ENCODE measurements around the gene SCN4A. TPM values are rescaled to one million over a fixed set of nuclear protein-coding genes. Genes with fewer than 3 reads are reported as not detected.
"Not testable (repeated sequence)": the region's sequence is repeated elsewhere in the genome, so short reads cannot be mapped to it uniquely, and the experiment has no call there.

SCN4A gene
- total and polyA plus RNA-seq, 7 donors: 3.8 to 137 (median 45.9) TPM

GRCh38 chr17:63918305-63918704 lies 54.4 kb downstream of the SCN4A start:
- TF ChIP-seq CTCF (IDR thresholded peaks at IDR 0.05): no peak

GRCh38 chr17:63917646-63918045 lies 55.1 kb downstream of the SCN4A start:
- Histone ChIP-seq H3K27ac (no peak overlapping the region), H3K27me3 (ENCODE audit: insufficient read depth in 3 of 3, low read length in 2 of 3) (no peaks in the 10 kb centered on the region), H3K9me3 (no peaks in the 10 kb centered on the region), H3K4me1 (no peaks in the 10 kb centered on the region), H3K4me3 (no peak overlapping the region), H3K36me3 (ENCODE audit: insufficient read depth in 1 of 2, low read depth in 1 of 2) (no peaks in the 10 kb centered on the region)
- ATAC-seq (no peak), DNase-seq (no peak)
- no peak for TF ChIP-seq CTCF (IDR thresholded peaks at IDR 0.05)
- WGBS, 3 donors: 74 to 90% (median 85%) methylated on average over 13 of the region's 13 CpGs
- intact Hi-C loops (cut with DNase I): loop anchor here (2.0 to 10.0 kb wide), 3 partner anchors 73 to 217 kb away; partner anchors contain the start of gene ERN1 (in 1 of the 2)

More at GRCh38 chr17:63918305-63918704, 54.4 kb downstream of the SCN4A start:
- Histone ChIP-seq H3K9me3 (no peaks in the 10 kb centered on the region), H3K4me3 (no peak overlapping the region), H3K27ac (no peak overlapping the region), H3K36me3 (ENCODE audit: insufficient read depth in 1 of 2, low read depth in 1 of 2) (no peaks in the 10 kb centered on the region), H3K4me1 (no peaks in the 10 kb centered on the region), H3K27me3 (ENCODE audit: insufficient read depth in 3 of 3, low read length in 2 of 3) (no peaks in the 10 kb centered on the region)
- intact Hi-C loops (cut with DNase I): loop anchor here (2.0 to 10.0 kb wide), 3 partner anchors 72 to 216 kb away; partner anchors contain the start of gene ERN1 (in 1 of the 2)
- WGBS, 3 donors: 54 to 65% (median 56%) methylated on average over 10 of the region's 10 CpGs
- ATAC-seq (no peak), DNase-seq (no peak)

GRCh38 chr17:63917206-63917605 lies 55.5 kb downstream of the SCN4A start:
- not testable (repeated sequence) for ATAC-seq; H3K9me3 ChIP-seq; H3K27ac ChIP-seq; H3K36me3 ChIP-seq (ENCODE audit: insufficient read depth in 1 of 2, low read depth in 1 of 2); H3K27me3 ChIP-seq (ENCODE audit: insufficient read depth in 3 of 3, low read length in 2 of 3); DNase-seq; H3K4me3 ChIP-seq; H3K4me1 ChIP-seq
- intact Hi-C loops (cut with DNase I): loop anchor here in 1 of 2 donors (10.0 kb wide), 1 partner anchor 218 kb away; the partner anchor contains the start of gene ERN1
- 87 to 93% (median 89%) methylated on average over 8 to 11 of the region's 11 CpGs for WGBS, 3 donors

GRCh38 chr17:63916566-63917185 lies 56.0 kb downstream of the SCN4A start:
- H3K9me3 ChIP-seq: no peaks in the 10 kb centered on the region
- H3K4me3 ChIP-seq: no peak overlapping the region
- ATAC-seq (peak in 1 of 4 donors; percentile 44), DNase-seq (no peak)
- no peaks in the 10 kb centered on the region for H3K4me1 ChIP-seq
- no peaks in the 10 kb centered on the region for H3K27me3 ChIP-seq (ENCODE audit: insufficient read depth in 3 of 3, low read length in 2 of 3)
- no peaks in the 10 kb centered on the region for H3K36me3 ChIP-seq (ENCODE audit: insufficient read depth in 1 of 2, low read depth in 1 of 2)
- no peak overlapping the region for H3K27ac ChIP-seq
- intact Hi-C loops (cut with DNase I): loop anchor here in 1 of 2 donors (10.0 kb wide), 1 partner anchor 218 kb away; the partner anchor contains the start of gene ERN1
- no peak for TF ChIP-seq CTCF (IDR thresholded peaks at IDR 0.05)
- WGBS, 3 donors: 76 to 80% (median 76%) methylated on average over 12 of the region's 12 CpGs

GRCh38 chr17:63915753-63916152 lies 57.0 kb downstream of the SCN4A start:
- H3K27me3 ChIP-seq (ENCODE audit: insufficient read depth in 3 of 3, low read length in 2 of 3); H3K36me3 ChIP-seq (ENCODE audit: insufficient read depth in 1 of 2, low read depth in 1 of 2); ATAC-seq; H3K4me1 ChIP-seq; H3K9me3 ChIP-seq; H3K27ac ChIP-seq; H3K4me3 ChIP-seq; DNase-seq: not testable (repeated sequence)
- WGBS, 3 donors: 71 to 79% (median 76%) methylated on average over 10 of the region's 10 CpGs
- intact Hi-C loops (cut with DNase I): loop anchor here in 1 of 2 donors (10.0 kb wide), 1 partner anchor 219 kb away; the partner anchor contains the start of gene ERN1

All from psoas muscle (tissue), 8 donors.